IMR-90 (cell line): Measurements from ENCODE around the gene NCS1. TPM values are rescaled to one million over a fixed set of nuclear protein-coding genes. Genes with fewer than 3 reads are reported as not detected.

ENCODE experiments used
- ATAC-seq: fragments of 200-7000 bp; cut with Tn5 transposase; 2 replicates; pipeline ENCODE4 v1.9.1; 2020; ENCODE audit warnings: low read depth, mild to moderate bottlenecking, moderate library complexity
- BruUV-seq: library from RNA; stranded (reverse); fragments of 400-500 nt; replicated peaks from 2 replicates; lab custom pipeline; 2021; lab: Mats Ljungman, UMichigan
- CTCF ChIA-PET: fragments of 300-600 bp; formaldehyde crosslinking; extraction: SDS; loops from one replicate; lab custom pipeline; 2021; ENCODE audit warnings: antibody characterized with exemption; lab: Yijun Ruan, JAX
- POLR2A ChIA-PET: fragments of 300-600 bp; sonication (Branson Sonifier 250); formaldehyde crosslinking; loops from one replicate; lab custom pipeline; 2022; ENCODE audit warnings: antibody characterized with exemption; ENCODE audit not compliant: unreplicated experiment; lab: Charles Lee
- DNase-seq: peaks from one replicate; pipeline ENCODE4 v3.0.0; 2013
- H2AFZ ChIP-seq: replicated peaks from 2 replicates; pipeline ENCODE3; 2013; ENCODE audit warnings: low read length, mild to moderate bottlenecking; ENCODE audit not compliant: poor library complexity
- H2AK5ac ChIP-seq: 2 replicates; pipeline ENCODE4 v1.6.1; 2013; ENCODE audit warnings: low read depth, low read length, inconsistent platforms
- H2AK9ac ChIP-seq: replicated peaks from 2 replicates; pipeline ENCODE3; 2013; ENCODE audit warnings: mild to moderate bottlenecking, low read depth, low read length, moderate library complexity; ENCODE audit not compliant: poor library complexity
- H2BK120ac ChIP-seq: 2 replicates; pipeline ENCODE4 v1.6.1; 2013; ENCODE audit warnings: low read depth, low read length, inconsistent platforms
- H2BK15ac ChIP-seq: 3 replicates; pipeline ENCODE4 v1.6.1; 2013; ENCODE audit warnings: low read depth, low read length, inconsistent platforms
- H2BK20ac ChIP-seq: 2 replicates; pipeline ENCODE4 v1.6.1; 2013; ENCODE audit warnings: low read depth, mild to moderate bottlenecking, inconsistent platforms, low read length, moderate library complexity
- H2BK5ac ChIP-seq: 2 replicates; pipeline ENCODE4 v1.6.1; 2013; ENCODE audit warnings: mild to moderate bottlenecking, low read depth, low read length, inconsistent platforms; ENCODE audit not compliant: poor library complexity, severe bottlenecking
- H3K14ac ChIP-seq: replicated peaks from 2 replicates; pipeline ENCODE4 v1.6.1; 2013; ENCODE audit warnings: low read depth, low read length, inconsistent platforms
- H3K18ac ChIP-seq: 2 replicates; pipeline ENCODE4 v1.6.1; 2013; ENCODE audit warnings: low read depth, low read length, control low read depth
- H3K23ac ChIP-seq: 2 replicates; pipeline ENCODE4 v1.6.1; 2013; ENCODE audit warnings: low read depth, low read length, inconsistent platforms
- H3K27ac ChIP-seq: 2 replicates; pipeline ENCODE4 v1.5.1; 2013; ENCODE audit warnings: mild to moderate bottlenecking, control low read depth, low read length; ENCODE audit not compliant: insufficient read depth
- H3K27me3 ChIP-seq: 2 replicates; pipeline ENCODE4 v1.6.1; 2013; ENCODE audit warnings: low read length; ENCODE audit not compliant: control insufficient read depth, insufficient read depth
- H3K36me3 ChIP-seq: 2 replicates; pipeline ENCODE4 v1.6.1; 2013; ENCODE audit warnings: low read length, mixed read lengths; ENCODE audit not compliant: control insufficient read depth, insufficient read depth
- H3K4ac ChIP-seq: 2 replicates; pipeline ENCODE4 v1.6.1; 2013; ENCODE audit warnings: low read depth, low read length, inconsistent platforms
- H3K4me1 ChIP-seq: 2 replicates; pipeline ENCODE4 v1.6.1; 2013; ENCODE audit warnings: low read length, mixed read lengths; ENCODE audit not compliant: control insufficient read depth, insufficient read depth
- H3K4me2 ChIP-seq: 2 replicates; pipeline ENCODE4 v1.6.1; 2013; ENCODE audit warnings: low read depth, mild to moderate bottlenecking, control low read depth, low read length, moderate library complexity
- H3K4me3 ChIP-seq: 2 replicates; pipeline ENCODE4 v1.5.1; 2013; ENCODE audit warnings: low read depth, mild to moderate bottlenecking, control low read depth, low read length, moderate library complexity; ENCODE audit not compliant: insufficient read depth
- H3K56ac ChIP-seq: 2 replicates; pipeline ENCODE4 v1.6.1; 2013; ENCODE audit warnings: low read length, inconsistent platforms; ENCODE audit not compliant: insufficient read depth; ENCODE audit errors: extremely low read depth
- H3K79me1 ChIP-seq, 2 experiments: 2 replicates each; pipeline ENCODE4 v1.6.1; 2013; ENCODE audit warnings: low read length in 2 of 2, inconsistent platforms in 1 of 2, low read depth in 1 of 2
- H3K9ac ChIP-seq: 2 replicates; pipeline ENCODE4 v1.6.1; 2013; ENCODE audit warnings: low read depth, low read length, control low read depth
- H3K9me1 ChIP-seq: 2 replicates; pipeline ENCODE4 v1.6.1; 2013; ENCODE audit warnings: low read length, inconsistent platforms; ENCODE audit not compliant: insufficient read depth
- H3K9me3 ChIP-seq: 2 replicates; pipeline ENCODE4 v1.6.1; 2013; ENCODE audit warnings: low read length; ENCODE audit not compliant: control insufficient read depth, insufficient read depth
- H4K20me1 ChIP-seq: 2 replicates; pipeline ENCODE4 v1.6.1; 2013; ENCODE audit warnings: low read length, inconsistent platforms; ENCODE audit not compliant: insufficient read depth
- H4K5ac ChIP-seq: 2 replicates; pipeline ENCODE4 v1.6.1; 2013; ENCODE audit warnings: mild to moderate bottlenecking, low read depth, low read length, control low read depth
- H4K8ac ChIP-seq, 2 experiments: 2 replicates each; pipeline ENCODE4 v1.6.1; 2013; ENCODE audit warnings: low read depth in 2 of 2, low read length in 2 of 2, control low read depth in 1 of 2, inconsistent platforms in 1 of 2
- H4K91ac ChIP-seq: 2 replicates; pipeline ENCODE4 v1.6.1; 2013; ENCODE audit warnings: low read depth, low read length, inconsistent platforms; ENCODE audit not compliant: insufficient read depth
- FOS ChIP-seq: fragments of 150-350 bp; IDR thresholded peaks from 2 replicates; pipeline ENCODE4 v1.6.1; 2016; ENCODE audit warnings: low read depth, low read length
- MAFK ChIP-seq: IDR thresholded peaks from 2 replicates; pipeline ENCODE4 v1.6.1; 2012; ENCODE audit warnings: low read depth, low read length, improper control_type of control experiment
- MAZ ChIP-seq: IDR thresholded peaks from 2 replicates; pipeline ENCODE4 v1.6.1; 2012; ENCODE audit warnings: low read depth, mild to moderate bottlenecking, low read length, improper control_type of control experiment, moderate library complexity, borderline replicate concordance
- NFE2L2 ChIP-seq: fragments of 150-350 bp; IDR thresholded peaks from 2 replicates; pipeline ENCODE4 v1.6.1; 2016; ENCODE audit warnings: low read depth, mild to moderate bottlenecking, low read length
- POLR2A ChIP-seq: IDR thresholded peaks from 2 replicates; pipeline ENCODE4 v1.6.1; 2012; ENCODE audit warnings: mild to moderate bottlenecking, low read depth, low read length
- RAD21 ChIP-seq: IDR thresholded peaks from 2 replicates; pipeline ENCODE4 v1.6.1; 2012; ENCODE audit warnings: low read length, improper control_type of control experiment
- RCOR1 ChIP-seq: IDR thresholded peaks from 2 replicates; pipeline ENCODE4 v1.6.1; 2012; ENCODE audit warnings: mild to moderate bottlenecking, low read length, improper control_type of control experiment; ENCODE audit not compliant: insufficient replicate concordance
- RFX5 ChIP-seq: IDR thresholded peaks from 2 replicates; pipeline ENCODE4 v1.8.0; 2012; ENCODE audit warnings: low read depth, mild to moderate bottlenecking, low read length, moderate library complexity
- SMC3 ChIP-seq: fragments of 150-350 bp; IDR thresholded peaks from 2 replicates; pipeline ENCODE4 v1.6.1; 2016; ENCODE audit warnings: low read depth, mild to moderate bottlenecking, antibody characterized with exemption, low read length, moderate library complexity
- WGBS, 2 experiments: methylation state at CpG; one replicate each; pipeline versions ENCODE4 v1.1.5 to v1.1.7; 2013; ENCODE audit warnings: missing lambda C conversion rate in 2 of 2; ENCODE audit not compliant: insufficient read length in 1 of 2; ENCODE audit errors: extremely low coverage in 2 of 2; 5-methylcytosine and 5-hydroxymethylcytosine counted together
- dilution Hi-C: fragments of 300-500 bp; cut with HindIII; formaldehyde crosslinking; loops from one replicate; pipeline ENCODE4 v1.14.3; 2018; ENCODE audit warnings: low sequenced_read_pairs; ENCODE audit not compliant: unreplicated experiment
- in situ Hi-C: fragments of 300-500 bp; cut with MboI; formaldehyde crosslinking; loops from 3 replicates; pipeline ENCODE4 v1.14.3; 2019; ENCODE audit warnings: low sequenced_read_pairs, inconsistent platforms, mixed read lengths
- intact Hi-C: fragments of 100-400 bp; cut with micrococcal nuclease; formaldehyde crosslinking; loops from 2 replicates; pipeline ENCODE4 v1.10.0; 2022
- polyA plus RNA-seq, 3 experiments: library from polyadenylated mRNA; depleted of rRNA; stranded (reverse); fragments of >200 nt; gene quantifications; 2 replicates each; pipeline ENCODE4 v1.2.3, GENCODE V29; 2012; ENCODE audit warnings: low replicate concordance in 1 of 3
- total RNA-seq: library from RNA; depleted of rRNA; stranded (reverse); fragments of >200 nt; gene quantifications from 2 replicates; pipeline ENCODE4 v1.2.3, GENCODE V29; 2012
- TF ChIP-seq, protein P1 (sequence below): fragments of 150-350 bp; IDR thresholded peaks from 2 replicates; pipeline ENCODE4 v1.6.1; 2016; ENCODE audit warnings: low read depth, mild to moderate bottlenecking, low read length, moderate library complexity, borderline replicate concordance
- TF ChIP-seq, protein P2 (sequence below): conservative IDR thresholded peaks from 2 replicates; pipeline ENCODE4 v1.5.1; 2012; ENCODE audit warnings: mild to moderate bottlenecking, low read depth, low read length, improper control_type of control experiment

The NCS1 gene
- total and polyA plus RNA-seq, 2 of the 4 experiments (the other 2 are of a cell fraction) = 41.0 to 60.5 TPM

DNA sequence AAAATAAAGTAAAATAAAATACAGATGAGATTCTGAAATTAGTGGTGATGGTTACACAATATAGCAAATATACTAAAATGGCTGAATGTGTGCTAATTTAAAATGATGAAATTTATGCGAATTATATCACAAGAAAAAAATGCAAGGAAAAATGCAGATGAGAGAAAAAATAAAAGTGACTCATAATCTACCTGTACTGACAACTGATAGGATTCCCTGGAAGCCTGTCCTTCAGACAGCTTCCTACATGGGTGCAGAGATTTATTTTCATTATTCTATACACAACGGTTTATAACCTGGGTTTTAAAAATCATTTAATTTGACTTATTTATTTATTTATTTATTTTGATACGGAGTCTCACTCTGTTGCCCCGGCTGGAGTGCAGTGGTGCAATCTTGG is 5.8 kb upstream of the NCS1 start:
- WGBS, 2 experiments = 100% methylated on average over 1 of the region's 4 CpGs; no CpG with 5 or more reads in 1 of the 2 experiments
- Histone ChIP-seq H3K9me3 (no peaks in the 10 kb centered on the region), H3K4me3 (no peak overlapping the region), H4K20me1 (no peaks in the 10 kb centered on the region; the same call in 1 of the 2 replicates), H2BK20ac (no peak overlapping the region), H3K79me1 (no peaks in the 10 kb centered on the region), H3K4me1 (no peaks in the 10 kb centered on the region), H2AFZ (no peak overlapping the region), H2AK5ac (no peak overlapping the region), H3K56ac (no peak overlapping the region), H3K27ac (no peak overlapping the region), H4K91ac (no peak overlapping the region), H3K23ac (no peak overlapping the region), H2AK9ac (no peak overlapping the region), H3K36me3 (no peaks in the 10 kb centered on the region), H3K9me1 (no peaks in the 10 kb centered on the region), H3K14ac (no peak overlapping the region), H2BK120ac (no peak overlapping the region), H4K5ac (no peak overlapping the region), H3K9ac (no peak overlapping the region), H3K4ac (no peak overlapping the region), H2BK5ac (no peak overlapping the region), H2BK15ac (no peak overlapping the region), H3K4me2 (no peak overlapping the region), H3K18ac (no peak overlapping the region), H4K8ac (no peak overlapping the region), H3K27me3 (no peaks in the 10 kb centered on the region)
- no peak for ATAC-seq
- intact Hi-C loops = no loop called here
- ChIA-PET POLR2A (no interaction called here), CTCF (no interaction called here)
- no TSS peak for BruUV-seq
- DNase-seq = no peak
- no peak for TF ChIP-seq MAZ
- TF ChIP-seq POLR2A = no peak
- TF ChIP-seq NFE2L2 = no peak
- TF ChIP-seq RAD21 = no peak
- TF ChIP-seq, protein P1, sequence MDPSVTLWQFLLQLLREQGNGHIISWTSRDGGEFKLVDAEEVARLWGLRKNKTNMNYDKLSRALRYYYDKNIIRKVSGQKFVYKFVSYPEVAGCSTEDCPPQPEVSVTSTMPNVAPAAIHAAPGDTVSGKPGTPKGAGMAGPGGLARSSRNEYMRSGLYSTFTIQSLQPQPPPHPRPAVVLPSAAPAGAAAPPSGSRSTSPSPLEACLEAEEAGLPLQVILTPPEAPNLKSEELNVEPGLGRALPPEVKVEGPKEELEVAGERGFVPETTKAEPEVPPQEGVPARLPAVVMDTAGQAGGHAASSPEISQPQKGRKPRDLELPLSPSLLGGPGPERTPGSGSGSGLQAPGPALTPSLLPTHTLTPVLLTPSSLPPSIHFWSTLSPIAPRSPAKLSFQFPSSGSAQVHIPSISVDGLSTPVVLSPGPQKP = no peak
- no peak for TF ChIP-seq MAFK
- TF ChIP-seq RFX5 = no peak
- TF ChIP-seq, protein P2, sequence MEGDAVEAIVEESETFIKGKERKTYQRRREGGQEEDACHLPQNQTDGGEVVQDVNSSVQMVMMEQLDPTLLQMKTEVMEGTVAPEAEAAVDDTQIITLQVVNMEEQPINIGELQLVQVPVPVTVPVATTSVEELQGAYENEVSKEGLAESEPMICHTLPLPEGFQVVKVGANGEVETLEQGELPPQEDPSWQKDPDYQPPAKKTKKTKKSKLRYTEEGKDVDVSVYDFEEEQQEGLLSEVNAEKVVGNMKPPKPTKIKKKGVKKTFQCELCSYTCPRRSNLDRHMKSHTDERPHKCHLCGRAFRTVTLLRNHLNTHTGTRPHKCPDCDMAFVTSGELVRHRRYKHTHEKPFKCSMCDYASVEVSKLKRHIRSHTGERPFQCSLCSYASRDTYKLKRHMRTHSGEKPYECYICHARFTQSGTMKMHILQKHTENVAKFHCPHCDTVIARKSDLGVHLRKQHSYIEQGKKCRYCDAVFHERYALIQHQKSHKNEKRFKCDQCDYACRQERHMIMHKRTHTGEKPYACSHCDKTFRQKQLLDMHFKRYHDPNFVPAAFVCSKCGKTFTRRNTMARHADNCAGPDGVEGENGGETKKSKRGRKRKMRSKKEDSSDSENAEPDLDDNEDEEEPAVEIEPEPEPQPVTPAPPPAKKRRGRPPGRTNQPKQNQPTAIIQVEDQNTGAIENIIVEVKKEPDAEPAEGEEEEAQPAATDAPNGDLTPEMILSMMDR = no peak
- TF ChIP-seq SMC3 = no peak
- TF ChIP-seq FOS = no peak
- TF ChIP-seq RCOR1 = no peak
- dilution Hi-C loops = no loop called here
- in situ Hi-C loops = no loop called here
